Neural cell (in vitro differentiated cells): ENCODE results near the gene ARHGEF37. TPM values are rescaled to one million over a fixed set of nuclear protein-coding genes. Genes with fewer than 3 reads are reported as not detected.
"Not testable (repeated sequence)": the region's sequence is repeated elsewhere in the genome, so short reads cannot be mapped to it uniquely, and the experiment has no call there.

Experiments
- H2AFZ ChIP-seq: fragments of 200-600, 300-800 bp; sonication (generic), shearing (Covaris generic); 2 replicates; pipeline ENCODE4 v1.6.0; 2014; ENCODE audit warnings: low read depth, mild to moderate bottlenecking, antibody characterized with exemption, low read length, moderate library complexity
- H3F3A ChIP-seq: fragments of 200-600 bp; shearing (Covaris generic); 2 replicates; pipeline ENCODE4 v1.6.1; 2016; ENCODE audit warnings: mild to moderate bottlenecking, moderate library complexity, mixed read lengths, antibody characterized with exemption, low read length; ENCODE audit not compliant: insufficient read depth, poor library complexity, severe bottlenecking
- H3K27ac ChIP-seq: fragments of 200-600, 300-800 bp; sonication (generic), shearing (Covaris generic); 2 replicates; pipeline ENCODE4 v1.5.1; 2014; ENCODE audit warnings: mild to moderate bottlenecking, low read length, moderate library complexity
- H3K27me3 ChIP-seq: fragments of 300-800, 200-600 bp; sonication (generic), shearing (Covaris generic); 2 replicates; pipeline ENCODE4 v1.6.0; 2014; ENCODE audit warnings: mild to moderate bottlenecking, low read depth, low read length, moderate library complexity; ENCODE audit not compliant: insufficient read depth
- H3K36me3 ChIP-seq: fragments of 300-800, 200-600 bp; sonication (generic), shearing (Covaris generic); 2 replicates; pipeline ENCODE4 v1.5.1; 2014; ENCODE audit warnings: mild to moderate bottlenecking, antibody characterized with exemption, low read length, moderate library complexity; ENCODE audit not compliant: insufficient read depth
- H3K4me2 ChIP-seq: fragments of 300-800, 200-600 bp; sonication (generic), shearing (Covaris generic); 2 replicates; pipeline ENCODE4 v1.6.0; 2014; ENCODE audit warnings: mild to moderate bottlenecking, low read length
- H3K4me3 ChIP-seq: fragments of 300-800, 200-600 bp; sonication (generic), shearing (Covaris generic); 2 replicates; pipeline ENCODE4 v1.5.1; 2014; ENCODE audit warnings: mild to moderate bottlenecking, low read length, moderate library complexity
- H3K79me2 ChIP-seq: fragments of 200-600 bp; shearing (Covaris generic); replicated peaks from 2 replicates; pipeline ENCODE4 v1.6.0; 2014; ENCODE audit warnings: mild to moderate bottlenecking, low read length, moderate library complexity; ENCODE audit not compliant: insufficient read depth
- H3K9ac ChIP-seq: fragments of 300-800, 200-600 bp; sonication (generic), shearing (Covaris generic); 2 replicates; pipeline ENCODE4 v1.6.1; 2016; ENCODE audit warnings: mild to moderate bottlenecking, low read length, mixed read lengths
- H3K9me2 ChIP-seq: fragments of 200-600 bp; shearing (Covaris generic); 2 replicates; pipeline ENCODE4 v1.6.1; 2016; ENCODE audit warnings: mild to moderate bottlenecking, low read length, mixed read lengths; ENCODE audit not compliant: insufficient read depth
- H3K9me3 ChIP-seq: fragments of 200-600, 300-800 bp; sonication (generic), shearing (Covaris generic); 2 replicates; pipeline ENCODE4 v1.6.1; 2016; ENCODE audit warnings: mild to moderate bottlenecking, mixed run types, low read length, moderate library complexity, mixed read lengths
- H4K20me1 ChIP-seq: fragments of 200-600 bp; shearing (Covaris generic); 2 replicates; pipeline ENCODE4 v1.6.1; 2016; ENCODE audit warnings: mild to moderate bottlenecking, mixed run types; ENCODE audit not compliant: insufficient read depth
- CTCF ChIP-seq: fragments of 450-650 bp; IDR thresholded peaks from 2 replicates; pipeline ENCODE4 v1.5.1; 2014; ENCODE audit warnings: antibody characterized with exemption, mild to moderate bottlenecking, moderate library complexity; ENCODE audit not compliant: poor library complexity, severe bottlenecking
- EP300 ChIP-seq: fragments of 450-650 bp; conservative IDR thresholded peaks from 2 replicates; pipeline ENCODE4 v1.6.1; 2014; ENCODE audit warnings: antibody characterized with exemption, mild to moderate bottlenecking, moderate library complexity; ENCODE audit not compliant: poor library complexity, severe bottlenecking
- EZH2 ChIP-seq: fragments of 200-600, 300-800 bp; shearing (Covaris generic), sonication (generic); IDR thresholded peaks from 2 replicates; pipeline ENCODE4 v1.6.1; 2014; ENCODE audit warnings: antibody characterized with exemption, low read length, borderline replicate concordance, mild to moderate bottlenecking; ENCODE audit not compliant: insufficient read depth, poor library complexity, severe bottlenecking
- MXI1 ChIP-seq: fragments of 450-650 bp; conservative IDR thresholded peaks from 2 replicates; pipeline ENCODE4 v1.6.1; 2014; ENCODE audit warnings: antibody characterized with exemption, mild to moderate bottlenecking; ENCODE audit not compliant: poor library complexity, severe bottlenecking
- POLR2AphosphoS5 ChIP-seq: IDR thresholded peaks from 2 replicates; pipeline ENCODE4 v1.6.1; 2012
- RAD21 ChIP-seq: fragments of 450-650 bp; conservative IDR thresholded peaks from 2 replicates; pipeline ENCODE4 v1.6.1; 2014; ENCODE audit warnings: antibody characterized with exemption, mild to moderate bottlenecking, moderate library complexity
- REST ChIP-seq: IDR thresholded peaks from 2 replicates; pipeline ENCODE4 v1.6.1; 2012; ENCODE audit warnings: borderline replicate concordance
- SMC3 ChIP-seq: fragments of 450-650 bp; conservative IDR thresholded peaks from 2 replicates; pipeline ENCODE4 v1.6.1; 2014; ENCODE audit warnings: antibody characterized with exemption, mild to moderate bottlenecking, moderate library complexity; ENCODE audit not compliant: poor library complexity
- TAF1 ChIP-seq: IDR thresholded peaks from 2 replicates; pipeline ENCODE4 v1.6.1; 2012; ENCODE audit warnings: low read depth
- polyA plus RNA-seq: library from polyadenylated mRNA; depleted of rRNA; stranded (reverse); fragments of >200 nt; gene quantifications from 2 replicates; pipeline ENCODE4 v1.2.3, GENCODE V29; 2014

Gene ARHGEF37
- polyA plus RNA-seq, 1 donor from 2014 or later: 0.53 TPM

GRCh38 chr5:149646564-149646963 is 65.3 kb downstream of the ARHGEF37 start:
- Histone ChIP-seq H2AFZ (no peak overlapping the region), H3K9me2 (no peaks in the 10 kb centered on the region), H3K4me3 (no peak overlapping the region), H4K20me1 (no peaks in the 10 kb centered on the region), H3K4me2 (no peak overlapping the region), H3K79me2 (no peaks in the 10 kb centered on the region), H3K27ac (no peak overlapping the region), H3K36me3 (no peaks in the 10 kb centered on the region), H3K27me3 (no peaks in the 10 kb centered on the region), H3K9ac (peak overlapping the region; percentile 9), H3F3A (no peaks in the 10 kb centered on the region), H3K9me3 (no peaks in the 10 kb centered on the region)
- TF ChIP-seq MXI1 (no peak), RAD21 (no peak), POLR2AphosphoS5 (no peak), CTCF (no peak), EP300 (no peak), TAF1 (no peak), EZH2 (no peak), REST (no peak), SMC3 (no peak)

GRCh38 chr5:149647334-149647733 is 66.0 kb downstream of the ARHGEF37 start:
- Histone ChIP-seq H3K9me3 (no peaks in the 10 kb centered on the region), H3K27me3 (no peaks in the 10 kb centered on the region), H3K9me2 (no peaks in the 10 kb centered on the region), H2AFZ (no peak overlapping the region), H3K27ac (no peak overlapping the region), H3K9ac (no peak overlapping the region), H3K36me3 (no peaks in the 10 kb centered on the region), H3K4me2 (no peak overlapping the region), H3F3A (no peaks in the 10 kb centered on the region), H3K79me2 (no peaks in the 10 kb centered on the region), H4K20me1 (no peaks in the 10 kb centered on the region), H3K4me3 (no peak overlapping the region)
- TF ChIP-seq REST: no peak
- no peak for TF ChIP-seq EZH2
- no peak for TF ChIP-seq RAD21
- no peak for TF ChIP-seq EP300
- TF ChIP-seq CTCF: no peak
- no peak for TF ChIP-seq SMC3
- no peak for TF ChIP-seq POLR2AphosphoS5
- no peak for TF ChIP-seq TAF1
- TF ChIP-seq MXI1: no peak

GRCh38 chr5:149648464-149649393 is 67.4 kb downstream of the ARHGEF37 start:
- not testable (repeated sequence) for H3K27me3 ChIP-seq, H3K4me3 ChIP-seq, H3K27ac ChIP-seq, H3K4me2 ChIP-seq, H3F3A ChIP-seq, H3K79me2 ChIP-seq, H3K36me3 ChIP-seq, H4K20me1 ChIP-seq, H3K9ac ChIP-seq, H2AFZ ChIP-seq, H3K9me2 ChIP-seq, H3K9me3 ChIP-seq
